Stimulated activated CD8-positive, alpha-beta memory T cell treated with anti-CD3 and anti-CD28 coated beads, Interleukin-4, amount 100 ng/mL, for 1 hour (primary cell): ENCODE data around the gene COL20A1.

Source experiments
- DNase-seq, 2 donors: peaks; one replicate each; pipeline ENCODE4 v3.0.0-alpha.2; 2020; ENCODE audit warnings: low read depth in 2 of 2, low spot score in 1 of 2

The COL20A1 gene

GRCh38 chr20:63277466-63278272, 15.3 kb upstream of the COL20A1 start:
- no peak for DNase-seq

GRCh38 chr20:63278661-63279060, 14.3 kb upstream of the COL20A1 start:
- DNase-seq = no peak

- no peak for DNase-seq
Observed at GRCh38 chr20:63279931-63280330, 13.1 kb upstream of the COL20A1 start.

GRCh38 chr20:63280371-63280770, 12.6 kb upstream of the COL20A1 start:
- DNase-seq = no peak

- no peak for DNase-seq
Observed at GRCh38 chr20:63280929-63281545, 11.9 kb upstream of the COL20A1 start.

- no peak for DNase-seq
Observed at GRCh38 chr20:63281742-63282665, 11.0 kb upstream of the COL20A1 start.

GRCh38 chr20:63282946-63283345, 10.0 kb upstream of the COL20A1 start:
- DNase-seq = no peak

GRCh38 chr20:63283397-63284082, 9.4 kb upstream of the COL20A1 start:
- DNase-seq = no peak

- DNase-seq = no peak
Observed at GRCh38 chr20:63284083-63284440, 8.9 kb upstream of the COL20A1 start.

- no peak for DNase-seq
Observed at GRCh38 chr20:63284544-63284949, 8.4 kb upstream of the COL20A1 start.

- no peak for DNase-seq
Observed at GRCh38 chr20:63284981-63285524, 7.9 kb upstream of the COL20A1 start.

- DNase-seq = no peak
Observed at GRCh38 chr20:63285636-63286615, 7.1 kb upstream of the COL20A1 start.

- DNase-seq = no peak
Observed at GRCh38 chr20:63286781-63287696, 5.9 kb upstream of the COL20A1 start.

GRCh38 chr20:63287697-63288580, 5.0 kb upstream of the COL20A1 start:
- DNase-seq = no peak

GRCh38 chr20:63288581-63289251, 4.3 kb upstream of the COL20A1 start:
- no peak for DNase-seq

- no peak for DNase-seq
Observed at GRCh38 chr20:63289311-63290135, 3.5 kb upstream of the COL20A1 start.
